Activated naive CD8-positive, alpha-beta T cell treated with anti-CD3 and anti-CD28 coated beads, Interleukin-2, amount 50 U/mL, for 24 hours (primary cell): ENCODE data around the gene BNIP5.

Experiments used
- ATAC-seq: fragments of 150-1000 bp; cut with Tn5 transposase; one replicate; pipeline ENCODE4 v1.10.0; 2021
- DNase-seq: peaks from one replicate; pipeline ENCODE4 v3.0.0; 2021
- H3K27ac Mint-ChIP-seq: one replicate; pipeline ENCODE4 v1.8.0; 2021; ENCODE audit warnings: mild to moderate bottlenecking, mixed read lengths
- H3K27me3 Mint-ChIP-seq: one replicate; pipeline ENCODE4 v1.8.0; 2021; ENCODE audit warnings: mixed read lengths
- H3K36me3 Mint-ChIP-seq: one replicate; pipeline ENCODE4 v1.8.0; 2021; ENCODE audit warnings: low read depth, mixed read lengths
- H3K4me1 Mint-ChIP-seq: one replicate; pipeline ENCODE4 v1.8.0; 2021; ENCODE audit warnings: mixed read lengths
- H3K4me3 Mint-ChIP-seq: one replicate; pipeline ENCODE4 v1.8.0; 2021; ENCODE audit warnings: mild to moderate bottlenecking, moderate library complexity, mixed read lengths
- H3K9me3 Mint-ChIP-seq: one replicate; pipeline ENCODE4 v1.8.0; 2021; ENCODE audit warnings: mixed read lengths

BNIP5 gene

GRCh38 chr6:36290668-36291620 lies 45.7 kb downstream of the BNIP5 start:
- no peak for DNase-seq
- no peaks in the 10 kb centered on the region for H3K9me3 Mint-ChIP-seq
- H3K36me3 Mint-ChIP-seq, result no peaks in the 10 kb centered on the region
- no peak overlapping the region for H3K4me3 Mint-ChIP-seq
- ATAC-seq, result no peak
- no peak overlapping the region for H3K27ac Mint-ChIP-seq
- H3K4me1 Mint-ChIP-seq, result peaks cover 5% of the 10 kb centered on the region
- H3K27me3 Mint-ChIP-seq, result peaks cover 3% of the 10 kb centered on the region

GRCh38 chr6:36289281-36289878 lies 47.3 kb downstream of the BNIP5 start:
- peaks cover 5% of the 10 kb centered on the region for H3K4me1 Mint-ChIP-seq
- no peak overlapping the region for H3K27ac Mint-ChIP-seq
- peaks cover 17% of the 10 kb centered on the region for H3K27me3 Mint-ChIP-seq
- ATAC-seq, result no peak
- no peaks in the 10 kb centered on the region for H3K36me3 Mint-ChIP-seq
- DNase-seq, result no peak
- H3K9me3 Mint-ChIP-seq, result no peaks in the 10 kb centered on the region
- H3K4me3 Mint-ChIP-seq, result no peak overlapping the region

- peaks cover 5% of the 10 kb centered on the region for H3K4me1 Mint-ChIP-seq
- no peak overlapping the region for H3K4me3 Mint-ChIP-seq
- ATAC-seq (no peak), DNase-seq (no peak)
- H3K9me3 Mint-ChIP-seq, result no peaks in the 10 kb centered on the region
- H3K27me3 Mint-ChIP-seq, result peaks cover 33% of the 10 kb centered on the region
- H3K36me3 Mint-ChIP-seq, result no peaks in the 10 kb centered on the region
- no peak overlapping the region for H3K27ac Mint-ChIP-seq
These were observed 49.8 kb downstream of the BNIP5 start for GRCh38 chr6:36286858-36287257.

GRCh38 chr6:36285797-36286196 lies 50.9 kb downstream of the BNIP5 start:
- no peak overlapping the region for H3K4me3 Mint-ChIP-seq
- no peak for DNase-seq
- H3K9me3 Mint-ChIP-seq, result no peaks in the 10 kb centered on the region
- peaks cover 43% of the 10 kb centered on the region for H3K27me3 Mint-ChIP-seq
- no peak overlapping the region for H3K27ac Mint-ChIP-seq
- H3K36me3 Mint-ChIP-seq, result no peaks in the 10 kb centered on the region
- peaks cover 5% of the 10 kb centered on the region for H3K4me1 Mint-ChIP-seq
- no peak for ATAC-seq

DNA sequence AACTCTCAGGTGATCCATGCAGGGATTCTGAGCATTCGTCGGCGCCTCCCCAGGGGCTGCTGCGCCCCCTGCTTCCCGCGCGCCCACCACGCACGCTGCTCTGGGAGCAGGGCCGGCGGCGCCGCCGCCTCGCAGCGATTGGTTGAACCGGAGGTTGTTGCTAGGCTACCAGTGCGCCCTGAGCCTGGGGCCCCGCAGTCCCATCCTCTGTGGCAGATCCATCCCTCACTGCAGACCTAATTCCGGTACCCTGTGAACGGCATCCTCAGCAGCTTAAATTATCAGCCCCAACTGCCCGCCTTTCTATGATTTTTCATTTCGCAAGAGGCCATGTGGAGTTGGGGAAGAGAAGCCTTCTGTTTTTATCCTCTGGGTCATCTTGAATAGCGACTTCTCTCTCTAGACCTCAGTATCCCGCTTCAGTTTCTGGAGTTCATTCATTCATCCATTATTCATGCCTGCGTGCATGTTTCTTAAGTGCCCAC lies 51.5 kb downstream of the BNIP5 start:
- Mint-ChIP-seq H3K9me3 (no peaks in the 10 kb centered on the region), H3K36me3 (no peaks in the 10 kb centered on the region), H3K27ac (no peak overlapping the region), H3K4me1 (peaks cover 5% of the 10 kb centered on the region), H3K4me3 (no peak overlapping the region), H3K27me3 (peaks cover 46% of the 10 kb centered on the region)
- ATAC-seq (no peak), DNase-seq (no peak)

- ATAC-seq (no peak), DNase-seq (no peak)
- no peak overlapping the region for H3K4me3 Mint-ChIP-seq
- no peaks in the 10 kb centered on the region for H3K36me3 Mint-ChIP-seq
- no peaks in the 10 kb centered on the region for H3K9me3 Mint-ChIP-seq
- no peak overlapping the region for H3K27ac Mint-ChIP-seq
- peaks cover 46% of the 10 kb centered on the region for H3K27me3 Mint-ChIP-seq
- H3K4me1 Mint-ChIP-seq, result peaks cover 5% of the 10 kb centered on the region
These were observed 52.3 kb downstream of the BNIP5 start for GRCh38 chr6:36284359-36284758.

- H3K36me3 Mint-ChIP-seq, result no peaks in the 10 kb centered on the region
- no peaks in the 10 kb centered on the region for H3K9me3 Mint-ChIP-seq
- H3K27ac Mint-ChIP-seq, result no peak overlapping the region
- ATAC-seq, result no peak
- H3K4me1 Mint-ChIP-seq, result peaks cover 5% of the 10 kb centered on the region
- H3K27me3 Mint-ChIP-seq, result peaks cover 48% of the 10 kb centered on the region
- no peak overlapping the region for H3K4me3 Mint-ChIP-seq
- DNase-seq, result no peak
These were observed 53.1 kb downstream of the BNIP5 start for GRCh38 chr6:36283608-36284007.

DNA sequence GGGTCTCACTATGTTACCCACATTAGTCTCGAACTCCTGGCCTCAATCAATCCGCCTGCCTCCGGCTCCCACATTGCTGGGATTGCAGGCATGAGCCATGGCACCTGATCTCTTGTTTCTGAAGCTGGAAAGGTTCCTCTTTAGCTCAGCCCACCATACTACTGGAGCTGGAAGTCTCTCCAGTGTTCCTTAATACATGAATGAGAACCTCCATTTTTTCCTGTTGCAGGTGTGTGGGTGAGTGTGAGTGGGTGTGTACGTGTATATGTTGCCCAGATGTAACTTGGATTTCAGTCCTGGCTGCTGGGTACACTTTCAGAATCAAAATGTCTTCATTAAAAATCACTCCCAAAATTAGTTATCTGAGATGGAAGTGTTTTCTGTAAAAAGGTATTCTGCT lies 55.7 kb downstream of the BNIP5 start:
- no peak for DNase-seq
- H3K27me3 Mint-ChIP-seq, result peaks cover 45% of the 10 kb centered on the region
- H3K4me1 Mint-ChIP-seq, result no peaks in the 10 kb centered on the region

GRCh38 chr6:36280467-36280866 lies 56.2 kb downstream of the BNIP5 start:
- Mint-ChIP-seq H3K4me1 (no peaks in the 10 kb centered on the region), H3K9me3 (no peaks in the 10 kb centered on the region), H3K27ac (no peak overlapping the region), H3K4me3 (no peak overlapping the region), H3K36me3 (no peaks in the 10 kb centered on the region), H3K27me3 (peaks cover 42% of the 10 kb centered on the region)
- no peak for ATAC-seq
- DNase-seq, result no peak

More for the DNA sequence above, 55.7 kb downstream of the BNIP5 start:
- Mint-ChIP-seq H3K27ac (no peak overlapping the region), H3K9me3 (no peaks in the 10 kb centered on the region), H3K4me3 (no peak overlapping the region), H3K36me3 (no peaks in the 10 kb centered on the region)
- no peak for ATAC-seq

DNA sequence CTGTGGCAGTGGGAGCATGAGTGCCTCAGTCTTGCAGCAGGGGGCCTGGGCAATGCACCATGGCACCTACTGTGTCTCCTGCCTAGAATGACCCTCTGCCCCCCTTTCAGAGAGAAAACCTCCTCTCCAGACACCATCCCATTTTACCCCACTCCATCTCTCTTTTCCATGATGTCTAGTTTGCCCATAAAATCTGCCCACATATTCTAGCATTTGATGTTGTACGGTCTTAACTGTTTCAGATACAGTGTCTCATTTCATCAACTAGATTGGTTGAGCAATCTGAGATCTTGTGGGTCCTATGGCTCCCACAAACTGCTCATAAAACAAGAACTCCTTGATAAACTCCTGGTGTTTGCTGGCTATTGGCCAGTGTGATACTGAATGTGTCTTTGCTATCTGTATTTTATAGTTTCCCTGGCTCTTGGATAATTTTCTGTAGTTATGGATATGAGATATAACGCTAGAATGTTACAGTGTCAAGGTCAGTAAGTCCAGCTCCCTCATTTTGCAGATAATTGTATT lies 58.7 kb downstream of the BNIP5 start:
- H3K4me3 Mint-ChIP-seq, result no peak overlapping the region
- H3K36me3 Mint-ChIP-seq, result no peaks in the 10 kb centered on the region
- ATAC-seq, result no peak
- no peak overlapping the region for H3K27ac Mint-ChIP-seq
- no peak for DNase-seq
- peaks cover 25% of the 10 kb centered on the region for H3K27me3 Mint-ChIP-seq
- no peaks in the 10 kb centered on the region for H3K4me1 Mint-ChIP-seq
- H3K9me3 Mint-ChIP-seq, result no peaks in the 10 kb centered on the region

DNA sequence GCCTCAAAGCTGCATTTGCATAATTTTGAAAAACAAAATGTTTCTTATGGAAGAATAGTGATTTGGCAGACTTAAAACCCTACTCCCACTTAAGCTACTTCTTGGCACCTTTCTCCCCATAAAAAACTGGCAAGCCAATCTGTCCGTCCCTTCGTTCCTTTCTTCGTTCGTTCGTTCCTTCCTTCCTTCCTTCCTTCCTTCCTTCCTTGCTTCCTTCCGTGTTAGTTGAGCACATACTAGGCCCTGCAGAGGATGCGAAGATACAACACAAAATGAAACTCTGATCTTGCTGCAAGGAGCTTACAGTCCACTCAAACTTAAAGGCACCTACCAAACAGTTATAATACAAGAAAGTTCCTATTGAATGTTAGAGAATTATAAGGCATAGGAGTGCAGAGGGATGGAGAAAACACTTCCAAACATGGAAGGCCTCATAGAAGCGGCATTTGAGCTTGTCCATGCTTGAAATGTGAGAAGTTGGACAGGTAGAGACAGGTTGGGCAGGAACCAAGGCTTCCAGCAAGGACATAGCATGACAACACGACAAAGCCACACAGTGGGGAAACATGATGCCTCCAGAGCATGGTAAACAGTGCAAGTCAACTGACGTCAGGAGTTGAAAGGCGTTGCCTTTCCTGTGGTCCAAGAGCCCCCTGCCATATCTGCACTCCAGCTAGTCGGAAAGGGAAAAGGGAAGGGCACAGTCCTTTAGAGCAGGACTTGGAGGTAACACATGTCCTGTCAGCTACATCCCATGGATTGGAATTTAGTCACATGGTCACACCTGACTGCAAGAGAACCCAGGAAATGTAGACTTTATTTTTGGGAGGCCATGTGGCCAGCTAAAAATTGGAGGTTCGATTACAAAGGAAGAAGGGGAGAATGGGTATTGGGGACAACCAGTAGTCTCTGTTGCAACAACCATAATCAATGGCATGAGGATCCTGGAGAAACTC lies 59.8 kb downstream of the BNIP5 start:
- ATAC-seq, result no peak
- H3K27ac Mint-ChIP-seq, result no peak overlapping the region
- H3K27me3 Mint-ChIP-seq, result peaks cover 20% of the 10 kb centered on the region
- H3K4me1 Mint-ChIP-seq, result no peaks in the 10 kb centered on the region
- H3K4me3 Mint-ChIP-seq, result no peak overlapping the region
- no peaks in the 10 kb centered on the region for H3K36me3 Mint-ChIP-seq
- H3K9me3 Mint-ChIP-seq, result no peaks in the 10 kb centered on the region
- DNase-seq, result no peak

DNA sequence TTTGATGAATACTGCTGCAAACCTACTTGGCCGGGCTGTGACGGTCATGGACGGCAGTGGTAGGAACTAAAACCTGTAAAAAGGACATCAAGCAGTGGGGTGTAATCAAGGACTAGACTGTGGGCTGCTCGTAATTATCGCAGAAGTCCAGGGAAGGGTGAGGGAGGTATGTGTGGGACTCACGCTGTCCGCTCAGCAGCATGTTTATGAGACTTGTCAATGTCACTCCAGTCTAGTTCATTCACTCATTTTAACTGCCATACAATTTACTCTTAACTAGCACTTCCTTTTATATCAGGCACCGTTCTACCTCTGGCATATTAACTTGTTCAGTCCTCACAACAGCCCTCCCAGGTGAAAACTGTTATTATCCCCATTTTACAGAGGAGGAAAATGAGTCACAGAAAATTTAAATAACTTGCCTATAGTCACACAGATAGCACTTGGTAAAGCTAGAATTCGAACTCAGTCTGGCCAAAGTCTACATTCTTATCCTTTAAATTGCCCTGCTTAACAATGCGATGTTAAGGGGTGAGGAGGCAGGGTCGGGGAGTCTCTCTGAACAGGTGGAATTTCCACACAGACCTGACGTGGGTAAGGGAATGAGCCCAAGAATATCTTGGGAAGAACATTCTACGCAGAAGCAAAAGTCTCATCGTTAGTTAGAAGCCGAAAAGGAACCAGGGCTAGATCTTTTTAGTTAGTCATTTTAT lies 62.7 kb downstream of the BNIP5 start:
- DNase-seq, result no peak
- Mint-ChIP-seq H3K4me3 (no peak overlapping the region), H3K9me3 (no peaks in the 10 kb centered on the region), H3K27ac (no peak overlapping the region), H3K4me1 (no peaks in the 10 kb centered on the region), H3K36me3 (no peaks in the 10 kb centered on the region), H3K27me3 (peaks cover 13% of the 10 kb centered on the region)
- no peak for ATAC-seq

DNA sequence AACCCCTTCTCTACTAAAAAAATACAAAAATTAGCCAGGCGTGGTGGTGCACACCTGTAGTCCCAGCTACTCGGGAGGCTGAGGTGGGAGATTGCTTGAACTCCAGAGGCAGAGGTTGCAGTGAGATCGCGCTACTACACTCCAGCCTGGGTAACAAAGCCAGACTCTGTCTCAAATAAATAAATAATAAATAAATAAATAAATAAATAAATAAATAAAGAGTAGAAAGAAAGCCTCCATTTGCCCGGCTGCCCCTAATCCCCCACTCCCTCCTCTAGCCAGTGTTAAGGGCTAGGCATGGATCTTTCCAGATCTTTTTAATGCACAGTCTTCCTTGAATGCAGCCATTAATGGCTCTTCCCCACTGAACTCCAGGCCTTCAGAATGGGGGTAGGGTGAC lies 63.6 kb downstream of the BNIP5 start:
- ATAC-seq, result no peak
- Mint-ChIP-seq H3K4me1 (no peaks in the 10 kb centered on the region), H3K27ac (no peak overlapping the region), H3K36me3 (no peaks in the 10 kb centered on the region), H3K9me3 (no peaks in the 10 kb centered on the region), H3K27me3 (peaks cover 10% of the 10 kb centered on the region), H3K4me3 (no peak overlapping the region)
- no peak for DNase-seq

DNA sequence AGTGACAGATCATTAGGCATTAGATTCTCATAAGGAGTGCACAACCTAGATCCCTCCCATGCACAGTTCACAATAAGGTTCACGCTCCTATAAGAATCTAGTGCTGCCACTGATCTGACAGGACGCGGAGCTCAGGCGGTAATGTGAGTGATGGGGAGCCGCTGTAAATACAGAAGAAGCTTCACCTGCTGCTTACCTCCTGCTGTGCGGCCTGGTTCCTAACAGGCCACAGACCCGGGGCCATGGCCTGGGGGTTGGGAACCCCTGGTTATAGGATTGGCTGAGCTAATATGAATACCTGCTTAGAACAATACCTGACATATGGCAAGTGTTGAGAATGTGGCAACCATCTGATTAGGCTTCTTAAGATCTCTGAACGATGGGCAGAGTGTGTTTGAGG lies 64.5 kb downstream of the BNIP5 start:
- Mint-ChIP-seq H3K27ac (no peak overlapping the region), H3K4me1 (no peaks in the 10 kb centered on the region), H3K36me3 (no peaks in the 10 kb centered on the region), H3K27me3 (peaks cover 10% of the 10 kb centered on the region), H3K4me3 (no peak overlapping the region), H3K9me3 (no peaks in the 10 kb centered on the region)
- DNase-seq, result no peak
- no peak for ATAC-seq
